ENCODE measurements around the gene STAG1. TPM values are rescaled to one million over a fixed set of nuclear protein-coding genes. Genes with fewer than 3 reads are reported as not detected.
"Not testable (repeated sequence)": the region's sequence is repeated elsewhere in the genome, so short reads cannot be mapped to it uniquely, and the experiment has no call there.

The STAG1 gene
- total RNA-seq, 2 donors from 2014 or later = 38.2 to 43.5 TPM

- H3K4me1 ChIP-seq; DNase-seq; H3K9ac ChIP-seq (ENCODE audit: low read depth in 2 of 2, low read length in 2 of 2); H3K9me3 ChIP-seq; H3K36me3 ChIP-seq; H3K4me3 ChIP-seq; H3K27me3 ChIP-seq; H3K27ac ChIP-seq: not testable (repeated sequence)
- TF ChIP-seq CTCF (IDR thresholded peaks at IDR 0.05) = peak; percentile 46
- intact Hi-C loops (cut with DNase I) = loop anchor here (10.0 kb wide), 1 partner anchor 684 kb away; no protein-coding TSS in a partner anchor
These were observed 6.3 kb upstream of the STAG1 start for GRCh38 chr3:136758160-136759102.

DNA sequence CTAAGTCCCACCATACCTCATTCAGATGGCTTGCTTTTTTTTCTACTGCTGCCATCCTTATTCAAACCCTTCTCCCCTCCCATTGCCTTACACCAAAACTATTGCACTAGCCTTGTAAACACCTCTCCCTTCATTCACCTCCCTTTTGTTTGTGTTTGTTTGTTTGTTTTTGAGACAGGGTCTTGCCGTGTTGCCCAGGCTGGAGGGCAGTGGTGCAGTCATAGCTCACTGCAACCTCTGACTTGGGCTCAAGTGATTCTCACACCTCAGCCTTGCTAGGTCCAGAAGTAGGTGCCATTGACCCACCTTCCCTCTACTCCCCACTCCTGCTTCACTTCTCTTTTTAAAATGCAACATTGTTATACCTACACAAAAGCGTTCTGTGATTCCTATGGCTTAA lies 3.0 kb upstream of the STAG1 start:
- Histone ChIP-seq H3K9ac (ENCODE audit: low read depth in 2 of 2, low read length in 2 of 2) (no peak overlapping the region), H3K4me1 (no peaks in the 10 kb centered on the region), H3K27me3 (no peaks in the 10 kb centered on the region), H3K36me3 (no peaks in the 10 kb centered on the region), H3K9me3 (no peaks in the 10 kb centered on the region), H3K4me3 (no peak overlapping the region), H3K27ac (no peak overlapping the region)
- TF ChIP-seq CTCF (IDR thresholded peaks at IDR 0.05) = no peak
- intact Hi-C loops (cut with DNase I) = loop anchor here (10.0 kb wide), 1 partner anchor 680 kb away; no protein-coding TSS in a partner anchor
- no peak for DNase-seq

- no peaks in the 10 kb centered on the region for H3K27me3 ChIP-seq
- H3K4me1 ChIP-seq = no peaks in the 10 kb centered on the region
- peak; percentile 22 for DNase-seq
- no peaks in the 10 kb centered on the region for H3K9me3 ChIP-seq
- peak overlapping the region; percentile 98 for H3K27ac ChIP-seq
- H3K36me3 ChIP-seq = no peaks in the 10 kb centered on the region
- H3K9ac ChIP-seq (ENCODE audit: low read depth in 2 of 2, low read length in 2 of 2) = peak overlapping the region; percentile 44 to 83
- intact Hi-C loops (cut with DNase I) = loop anchor here (2.0 to 10.0 kb wide), 4 partner anchors 361 to 679 kb away; partner anchors contain the start of gene MSL2
- TF ChIP-seq CTCF (IDR thresholded peaks at IDR 0.05) = no peak
- peak overlapping the region; percentile 60 for H3K4me3 ChIP-seq
These were observed 1.3 kb upstream of the STAG1 start for GRCh38 chr3:136753326-136753939.

DNA sequence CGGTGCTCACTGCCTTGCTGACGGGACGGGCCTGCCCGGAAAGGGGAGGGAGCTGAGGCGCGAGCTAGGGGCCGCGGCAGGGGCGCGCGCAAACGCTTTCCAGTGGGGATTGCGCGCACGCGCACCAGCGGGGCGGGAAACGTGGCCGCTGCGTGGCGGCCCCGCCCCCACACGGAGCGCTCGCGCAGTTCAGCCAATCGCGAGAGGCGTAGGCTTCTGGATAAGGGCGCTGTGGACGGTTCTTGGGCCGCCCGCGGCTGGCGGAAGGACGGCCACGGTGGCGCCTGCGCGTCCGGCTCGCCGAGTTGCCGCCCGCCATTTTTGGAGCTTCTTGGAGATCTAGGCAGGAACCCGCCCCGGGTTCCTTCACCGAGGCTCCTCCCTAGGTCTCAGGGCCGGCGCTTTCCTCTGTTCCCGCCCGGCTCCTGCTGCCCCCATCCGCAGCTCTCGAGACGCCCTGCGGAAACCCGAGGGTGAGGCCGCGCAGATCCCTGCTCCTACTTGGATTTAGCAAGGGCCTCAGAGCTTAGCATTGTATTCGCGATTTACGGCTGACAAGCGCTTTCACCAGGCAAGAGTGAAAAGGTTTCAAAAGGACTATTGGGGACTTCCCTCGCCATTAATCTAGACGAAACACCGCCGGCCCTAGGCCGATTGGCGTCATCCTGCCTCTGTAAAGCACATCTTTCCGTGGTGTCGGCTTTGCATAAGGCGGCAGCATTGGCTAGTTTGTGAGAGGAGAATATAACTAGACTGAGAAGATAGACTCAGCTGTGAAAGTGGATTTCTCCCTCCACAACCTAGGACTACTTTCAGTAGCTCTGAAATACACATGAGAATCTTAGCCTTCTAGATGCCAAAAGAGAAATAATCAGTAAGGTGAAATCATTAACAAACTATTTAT lies 496 bp upstream of the STAG1 start:
- TF ChIP-seq CTCF (IDR thresholded peaks at IDR 0.05) = no peak

More for the DNA sequence above, 496 bp upstream of the STAG1 start:
- no peaks in the 10 kb centered on the region for H3K36me3 ChIP-seq
- DNase-seq = peak; percentile 99
- H3K4me3 ChIP-seq = peak overlapping the region; percentile 60
- H3K27me3 ChIP-seq = no peaks in the 10 kb centered on the region
- H3K4me1 ChIP-seq = no peaks in the 10 kb centered on the region
- peak overlapping the region; percentile 56 to 83 for H3K9ac ChIP-seq (ENCODE audit: low read depth in 2 of 2, low read length in 2 of 2)
- H3K27ac ChIP-seq = peak overlapping the region; percentile 98
- H3K9me3 ChIP-seq = no peaks in the 10 kb centered on the region
- intact Hi-C loops (cut with DNase I) = loop anchor here (2.0 to 10.0 kb wide), 4 partner anchors 360 to 678 kb away; partner anchors contain the start of gene MSL2
